GM19452 (cell line): ENCODE data around the gene DNAJB2.

Experiments
- ATAC-seq: cut with Tn5 transposase; IDR thresholded peaks from one replicate; pipeline ENCODE4 v1.9.1; 2021; ENCODE audit not compliant: unreplicated experiment

The DNAJB2 gene

DNA sequence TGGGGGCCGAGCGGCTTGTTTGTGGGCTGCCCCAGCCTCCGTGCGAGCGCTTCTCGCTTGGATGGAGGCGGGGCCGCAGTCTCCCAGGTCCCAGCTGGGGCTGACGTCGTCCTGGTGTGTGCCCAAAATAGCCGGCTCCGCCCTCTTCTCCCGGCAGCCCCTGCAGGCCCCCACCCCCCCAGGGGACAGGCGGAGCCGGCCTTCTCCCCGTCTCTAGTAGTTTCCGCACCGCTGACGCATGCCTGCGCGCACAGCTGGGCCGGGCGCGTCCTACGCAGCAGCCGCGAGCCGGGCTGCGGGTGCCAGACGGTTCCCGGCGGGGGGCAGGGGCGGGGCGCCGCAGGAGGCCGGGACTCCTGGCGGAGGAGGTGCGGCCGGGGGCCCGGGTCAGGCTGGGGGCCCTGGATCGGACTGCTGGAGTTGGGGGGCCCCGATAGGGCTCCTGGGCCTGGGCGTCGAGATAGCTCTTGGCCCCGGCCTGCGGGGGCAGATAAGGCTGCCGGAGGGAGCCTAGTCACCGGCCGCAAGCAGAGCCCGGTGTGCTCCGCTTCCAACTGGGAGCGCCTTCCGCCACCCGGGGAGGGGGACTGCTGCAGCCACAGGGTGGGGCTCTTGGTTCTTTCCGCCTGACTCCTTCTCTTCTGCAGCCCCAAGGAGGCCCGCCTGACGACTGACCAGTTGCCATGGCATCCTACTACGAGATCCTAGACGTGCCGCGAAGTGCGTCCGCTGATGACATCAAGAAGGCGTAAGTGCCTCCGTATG is at the start of gene DNAJB2:
Gene DNAJB2 (plus strand): TSS at position 216 of the 765 bp plus-strand sequence. CDS start 468 bp downstream, at position 684.
- ATAC-seq, result peak; percentile 90

DNA sequence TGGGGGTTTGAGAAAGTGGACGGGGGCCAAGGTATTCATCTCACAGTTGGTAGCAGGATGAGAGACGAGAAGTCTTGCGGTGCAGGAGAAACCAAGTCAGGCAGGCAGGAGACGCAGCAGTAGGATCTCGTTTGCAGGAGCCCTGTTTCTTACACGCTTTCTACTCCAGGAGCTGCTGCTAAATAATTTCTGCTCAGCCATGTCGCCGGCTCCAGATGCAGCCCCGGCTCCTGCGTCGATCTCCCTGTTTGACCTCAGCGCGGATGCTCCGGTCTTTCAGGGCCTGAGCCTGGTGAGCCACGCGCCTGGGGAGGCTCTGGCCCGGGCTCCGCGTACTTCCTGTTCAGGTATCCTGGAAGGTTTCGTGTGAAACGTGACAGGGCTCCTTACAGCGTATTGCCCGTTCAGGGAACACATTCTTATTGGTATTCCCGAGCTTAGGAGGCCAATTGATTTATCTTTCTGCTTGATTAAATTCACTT is 49.1 kb upstream of the DNAJB2 start:
- peak; percentile 12 for ATAC-seq

DNA sequence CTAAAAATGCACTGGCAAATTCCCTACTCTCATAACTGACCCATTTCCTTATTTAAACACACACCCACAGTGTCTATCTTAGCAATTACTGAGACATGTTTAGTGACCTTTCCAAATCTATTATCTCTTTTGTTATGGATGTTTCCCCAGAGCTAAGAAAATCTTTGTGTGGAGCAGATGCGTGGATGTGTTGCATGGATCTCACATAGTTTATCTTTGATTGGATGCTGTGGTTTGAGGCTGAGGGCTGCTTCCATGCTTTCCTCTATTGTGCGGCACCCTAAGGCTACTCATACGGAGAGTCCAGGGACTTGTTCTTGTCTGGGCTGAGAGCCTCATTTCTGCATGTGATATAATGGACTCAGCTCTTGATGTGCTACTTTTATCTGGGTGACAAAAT is 44.8 kb upstream of the DNAJB2 start:
- ATAC-seq, result no peak

DNA sequence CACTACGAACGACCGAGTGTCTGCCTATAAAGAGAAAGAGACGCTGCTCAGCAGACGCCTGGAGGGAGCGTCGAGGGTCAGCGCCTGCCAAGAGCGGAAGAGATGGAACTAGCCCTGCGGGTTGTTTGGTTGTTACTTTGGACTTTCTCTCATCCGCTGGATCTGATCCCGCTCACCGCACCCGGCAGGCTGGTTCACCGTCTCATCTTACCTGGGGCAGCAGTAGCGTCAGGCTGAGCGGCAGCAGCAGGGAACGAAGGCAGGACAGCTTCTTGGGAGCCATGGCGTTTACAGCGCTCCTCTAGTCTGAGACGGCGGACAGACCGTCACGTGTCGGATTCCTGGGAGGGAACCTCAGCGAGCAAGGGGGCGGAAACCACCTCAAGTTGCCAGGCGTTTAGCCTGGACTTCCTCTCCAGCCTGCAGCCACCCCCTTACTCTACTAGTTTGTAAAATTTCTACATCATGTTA is 35.8 kb upstream of the DNAJB2 start:
- no peak for ATAC-seq

DNA sequence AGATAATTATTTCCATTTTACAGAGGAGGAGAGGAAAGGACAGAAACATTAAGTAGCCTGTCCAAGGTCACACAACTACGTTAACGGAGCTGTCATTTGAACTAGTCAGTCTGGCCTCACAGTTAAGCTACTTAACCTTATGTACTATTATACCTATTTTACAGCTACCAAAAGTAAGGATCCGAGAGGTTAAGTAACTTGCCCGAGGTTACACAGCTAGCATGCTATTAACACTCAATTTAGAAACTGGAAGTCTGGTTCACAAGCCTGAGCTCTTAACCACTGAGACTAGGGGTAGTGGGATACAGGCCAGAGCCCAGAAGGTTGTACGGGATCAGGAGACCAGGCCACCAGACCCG is 34.4 kb upstream of the DNAJB2 start:
- ATAC-seq, result no peak

DNA sequence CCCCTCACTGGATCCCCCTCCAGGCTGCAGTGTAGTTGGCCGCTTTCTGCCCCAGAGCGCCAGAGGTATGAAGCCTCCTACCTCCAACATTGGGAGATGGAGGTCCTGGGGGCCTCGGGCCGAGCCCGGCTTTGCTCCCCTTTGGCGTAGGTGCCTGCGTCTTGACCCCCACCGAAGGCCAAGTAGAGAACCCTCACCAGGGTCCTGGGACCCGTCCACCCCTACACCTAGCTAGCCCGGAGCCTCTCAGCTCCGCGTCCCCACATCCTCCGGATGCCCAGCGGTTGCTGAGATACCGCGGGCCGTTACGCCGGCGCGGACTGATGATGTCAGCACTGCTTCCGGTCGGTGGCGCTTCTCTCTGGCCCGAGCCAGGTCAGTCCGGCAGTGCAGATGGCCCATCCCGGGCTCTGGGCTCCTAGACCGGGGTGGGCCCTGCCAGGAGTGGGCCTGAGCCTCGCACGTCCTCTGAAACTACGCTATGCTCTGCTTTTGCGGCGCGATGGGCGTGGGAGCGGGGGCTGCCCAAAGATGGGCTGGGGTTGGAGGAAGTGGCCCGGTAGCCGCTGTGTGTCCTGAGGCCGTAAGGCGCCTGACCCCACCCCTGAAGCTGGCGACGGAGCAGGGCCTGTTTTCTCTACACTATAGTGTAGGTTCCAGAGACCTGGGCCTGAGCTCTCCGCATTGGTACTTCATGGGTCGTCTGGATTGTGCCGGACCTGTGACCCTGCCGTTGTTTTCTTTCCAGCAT is 33.8 kb upstream of the DNAJB2 start, which contains the start of the genes GLB1L and STK16:
Gene GLB1L (minus strand): TSS at position 297 of the 751 bp plus-strand sequence. CDS start 1,871 bp downstream, outside the sequence.
Gene STK16 (plus strand): TSS at position 332 of the 751 bp plus-strand sequence. CDS start 521 bp downstream, outside the sequence.
- ATAC-seq, result peak; percentile 66

DNA sequence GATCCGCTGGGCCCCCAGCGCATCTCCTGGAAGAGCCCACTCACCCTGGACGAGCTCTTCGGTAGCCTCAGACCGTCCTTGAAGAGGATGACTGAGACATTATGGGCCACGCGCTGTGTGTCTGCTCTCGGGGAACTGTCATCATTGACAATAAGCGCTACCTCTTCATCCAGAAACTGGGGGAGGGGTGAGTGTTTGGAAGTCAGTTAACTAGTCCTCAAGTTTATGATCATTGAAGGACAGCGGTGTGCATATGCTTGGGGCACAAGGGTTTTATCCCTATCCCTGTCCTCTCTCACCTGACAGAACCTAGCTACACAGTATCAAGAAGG is 33.3 kb upstream of the DNAJB2 start:
- ATAC-seq, result no peak

DNA sequence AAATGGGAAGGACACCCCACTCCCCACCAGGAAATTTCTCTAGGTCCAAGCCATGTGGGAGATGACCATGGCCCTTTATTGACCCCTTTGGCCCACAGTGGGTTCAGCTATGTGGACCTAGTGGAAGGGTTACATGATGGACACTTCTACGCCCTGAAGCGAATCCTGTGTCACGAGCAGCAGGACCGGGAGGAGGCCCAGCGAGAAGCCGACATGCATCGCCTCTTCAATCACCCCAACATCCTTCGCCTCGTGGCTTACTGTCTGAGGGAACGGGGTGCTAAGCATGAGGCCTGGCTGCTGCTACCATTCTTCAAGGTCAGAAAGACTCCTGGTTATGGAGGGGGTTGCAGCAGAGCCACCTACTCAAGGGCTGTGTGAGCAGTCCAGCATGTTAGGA is 32.6 kb upstream of the DNAJB2 start:
- ATAC-seq, result no peak

DNA sequence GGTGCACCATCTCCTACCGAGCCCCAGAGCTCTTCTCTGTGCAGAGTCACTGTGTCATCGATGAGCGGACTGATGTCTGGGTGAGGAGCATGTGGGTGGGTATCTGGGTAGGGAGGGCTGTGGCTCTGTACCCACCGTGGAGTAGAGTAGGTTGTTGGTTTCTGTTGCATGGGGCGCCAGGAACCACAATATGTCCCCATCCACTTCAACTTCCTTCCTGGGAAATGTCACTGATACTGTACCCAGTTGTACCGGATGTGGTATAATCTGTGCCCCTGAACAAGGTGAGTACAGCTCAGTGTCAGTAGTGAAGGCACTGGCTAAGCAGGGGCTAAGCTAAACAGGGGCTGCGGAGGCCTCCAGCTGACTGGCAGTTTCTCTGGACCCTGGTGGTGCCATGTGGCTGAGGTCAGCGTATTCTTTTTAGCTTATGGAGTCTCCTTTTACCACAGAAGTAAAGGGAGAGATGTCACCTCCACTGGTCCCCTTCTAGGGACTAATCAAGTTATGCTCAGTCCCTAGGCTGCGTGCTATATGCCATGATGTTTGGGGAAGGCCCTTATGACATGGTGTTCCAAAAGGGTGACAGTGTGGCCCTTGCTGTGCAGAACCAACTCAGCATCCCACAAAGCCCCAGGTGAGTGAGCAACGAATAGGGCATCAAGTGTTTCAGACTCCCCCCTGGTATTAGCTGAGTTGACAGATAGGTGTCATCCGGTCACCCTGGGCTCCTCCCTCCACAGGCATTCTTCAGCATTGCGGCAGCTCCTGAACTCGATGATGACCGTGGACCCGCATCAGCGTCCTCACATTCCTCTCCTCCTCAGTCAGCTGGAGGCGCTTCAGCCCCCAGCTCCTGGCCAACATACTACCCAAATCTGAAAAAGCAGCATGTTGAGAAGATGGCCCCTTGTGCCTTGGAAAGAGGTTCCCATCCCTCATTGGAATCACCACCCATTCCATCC is 31.2 kb upstream of the DNAJB2 start:
- no peak for ATAC-seq

DNA sequence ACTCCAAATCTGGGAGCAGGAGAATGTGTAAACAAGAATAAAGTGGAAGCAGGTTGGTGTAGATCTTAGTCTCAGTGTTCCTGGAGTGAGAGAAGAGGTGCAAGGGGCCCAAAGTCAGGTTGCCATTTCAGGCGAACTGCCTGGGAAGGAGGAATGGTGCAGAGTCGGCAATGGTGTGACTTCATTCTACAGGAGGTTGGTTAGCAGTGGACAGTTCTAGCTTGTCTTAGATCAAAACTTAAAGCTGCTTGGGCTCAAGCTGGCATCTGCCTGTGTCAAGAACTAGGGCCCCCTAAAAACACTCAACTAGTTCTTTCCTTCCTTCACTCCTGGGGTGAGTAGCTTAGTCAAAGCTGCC is 30.3 kb upstream of the DNAJB2 start:
- no peak for ATAC-seq

DNA sequence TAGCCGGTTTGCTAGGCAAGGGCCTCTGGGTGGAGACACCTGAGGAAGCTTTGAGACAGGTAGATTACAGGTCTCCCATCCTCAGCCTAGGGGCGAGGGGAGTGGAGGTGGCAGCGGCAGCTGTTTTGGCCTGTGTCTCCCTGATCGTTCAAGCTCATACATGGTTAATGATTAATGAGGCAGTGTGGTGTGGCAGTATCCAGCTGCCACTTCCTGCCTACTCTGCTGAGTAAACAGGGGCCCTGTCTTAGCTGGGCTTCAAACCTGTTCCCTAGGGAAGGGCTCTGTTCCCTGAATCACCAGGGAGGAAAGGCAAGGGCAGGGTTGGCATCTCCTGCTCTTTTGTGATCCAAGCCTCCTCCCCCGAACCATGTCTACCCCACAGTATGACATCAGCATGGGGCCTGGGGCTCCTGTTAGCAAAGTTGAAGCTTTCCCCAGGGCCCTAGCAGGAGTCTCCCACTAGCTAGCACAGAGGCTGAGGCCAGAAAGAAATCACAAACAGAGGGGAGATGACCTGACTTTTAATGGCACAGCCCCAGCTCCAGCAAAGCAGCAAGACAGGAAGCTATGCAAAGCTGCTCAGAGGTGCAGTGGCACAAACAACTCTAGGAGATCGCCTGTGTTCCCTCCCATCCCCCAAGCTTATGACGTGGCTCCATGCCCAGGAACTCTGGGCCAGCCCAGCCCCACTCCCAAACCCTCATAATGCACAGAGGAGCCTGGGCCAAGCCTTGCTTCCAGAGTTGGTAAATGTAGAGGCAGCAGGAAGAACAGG is 29.8 kb upstream of the DNAJB2 start:
- peak; percentile 47 for ATAC-seq

DNA sequence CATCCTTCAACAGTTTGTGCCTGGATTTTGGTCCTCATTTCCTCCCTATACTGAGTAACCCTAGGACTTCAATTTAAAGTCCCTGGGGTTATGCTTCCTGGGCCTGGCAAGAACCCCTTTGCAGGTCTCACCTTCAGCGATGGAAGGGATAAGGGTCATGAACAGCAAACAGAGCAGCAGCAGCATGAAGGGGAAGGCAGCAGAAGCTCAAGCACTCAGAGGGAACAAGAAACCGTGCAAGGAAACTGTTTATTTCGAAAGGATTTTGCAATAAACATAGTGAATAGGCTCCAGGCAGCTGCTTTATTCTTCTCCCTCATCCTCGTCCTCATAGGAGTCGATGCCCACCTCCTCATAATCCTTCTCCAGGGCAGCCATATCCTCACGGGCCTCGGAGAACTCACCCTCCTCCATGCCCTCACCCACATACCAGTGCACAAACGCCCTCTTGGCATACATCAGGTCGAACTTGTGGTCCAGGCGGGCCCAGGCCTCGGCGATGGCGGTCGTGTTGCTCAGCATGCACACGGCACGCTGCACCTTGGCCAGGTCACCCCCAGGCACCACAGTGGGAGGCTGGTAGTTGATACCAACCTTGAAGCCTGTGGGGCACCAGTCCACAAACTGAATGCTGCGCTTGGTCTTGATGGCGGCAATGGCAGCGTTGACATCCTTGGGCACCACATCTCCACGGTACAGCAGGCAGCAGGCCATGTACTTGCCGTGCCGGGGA is 29.0 kb upstream of the DNAJB2 start:
- no peak for ATAC-seq

DNA sequence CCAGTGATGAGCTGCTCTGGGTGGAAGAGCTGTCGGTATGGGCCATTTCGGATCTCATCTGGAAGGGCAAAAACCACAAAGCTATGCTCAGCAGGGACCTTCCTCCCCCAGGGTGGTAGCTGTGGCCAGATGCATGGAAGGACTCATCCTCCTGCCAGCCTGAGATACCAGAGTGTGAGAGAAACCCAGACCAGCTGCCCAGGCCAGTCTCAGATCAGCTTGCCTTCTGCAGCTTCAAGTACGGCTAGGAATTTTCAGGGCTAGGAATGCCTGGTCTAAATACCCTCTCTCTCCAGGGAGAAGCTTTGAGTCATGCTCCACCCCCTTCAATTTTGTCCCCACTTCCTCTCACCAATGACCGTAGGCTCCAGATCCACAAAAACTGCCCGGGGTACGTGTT is 27.5 kb upstream of the DNAJB2 start:
- ATAC-seq, result no peak

DNA sequence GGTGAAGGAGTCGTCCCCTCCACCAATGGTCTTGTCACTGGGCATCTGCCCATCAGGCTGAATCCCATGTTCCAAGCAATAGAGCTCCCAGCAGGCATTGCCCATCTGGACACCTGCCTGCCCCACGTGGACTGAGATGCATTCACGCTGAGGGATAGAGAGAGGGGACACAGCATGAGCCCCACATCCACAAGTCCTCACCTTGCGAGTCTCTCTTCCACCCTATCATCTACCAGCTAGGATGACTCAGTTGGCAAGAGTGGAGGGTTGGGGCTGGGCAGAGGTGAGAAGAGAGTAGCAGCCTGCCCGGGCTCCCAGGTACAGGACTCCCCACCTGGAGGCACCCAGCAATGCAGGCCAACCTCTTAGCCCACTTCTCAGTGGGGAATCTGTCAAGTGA is 27.1 kb upstream of the DNAJB2 start:
- ATAC-seq, result no peak

DNA sequence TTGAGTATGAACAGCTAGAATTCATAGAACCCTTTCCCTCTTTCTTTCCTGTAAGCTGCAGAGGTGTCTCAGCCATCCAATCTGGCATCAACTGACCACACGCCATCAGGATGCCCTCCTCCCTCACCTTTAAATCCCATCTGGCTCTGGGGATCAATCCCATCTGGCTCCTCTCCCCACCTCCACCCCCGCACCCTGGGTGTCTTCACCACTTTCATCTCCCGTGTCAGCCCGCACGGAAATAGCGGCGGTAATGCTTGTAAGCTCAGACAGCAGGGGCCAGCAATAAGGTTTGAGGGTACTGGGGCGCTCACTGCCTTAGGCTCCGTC is 26.6 kb upstream of the DNAJB2 start:
- ATAC-seq, result no peak

DNA sequence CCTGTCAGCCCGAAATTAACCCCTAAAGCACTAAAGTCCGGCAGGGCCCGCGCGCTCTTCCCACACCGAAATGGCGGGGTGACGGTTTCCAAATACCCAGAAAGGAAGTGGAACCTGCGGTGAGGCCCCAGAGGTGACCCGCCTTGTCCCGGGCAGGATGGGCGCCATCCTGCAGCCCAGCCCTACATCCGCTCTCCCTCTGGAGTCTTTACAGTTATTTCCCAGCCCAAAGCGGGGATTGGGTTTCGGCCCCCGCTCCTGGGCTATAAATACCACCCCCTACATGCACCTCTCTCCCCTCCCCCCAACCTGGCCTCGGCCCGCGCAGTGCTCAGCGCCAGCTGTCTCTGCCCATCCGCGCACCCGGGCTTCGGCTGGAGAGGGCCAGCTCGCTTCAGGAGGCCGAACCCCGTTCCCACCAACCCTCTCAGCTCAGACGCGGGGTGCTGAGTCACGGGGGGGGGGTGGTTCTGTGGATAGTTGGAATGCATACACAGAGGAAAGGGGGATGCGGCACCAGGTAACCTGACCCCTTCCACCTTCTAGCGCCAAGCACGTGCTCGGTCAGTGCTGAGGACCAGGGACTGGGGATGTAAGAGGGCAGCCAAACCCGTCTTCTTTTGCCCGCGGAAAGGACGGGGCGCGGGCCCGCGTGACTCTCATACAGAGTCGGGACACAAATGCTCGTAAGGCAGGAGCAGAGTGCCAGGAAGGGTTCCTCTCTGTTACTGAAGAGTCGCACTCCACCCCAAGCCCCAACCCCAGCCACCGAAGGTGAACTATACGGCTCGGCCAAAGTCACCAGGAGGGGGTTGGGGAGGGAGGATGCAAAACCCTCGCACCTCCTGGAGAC is 26.0 kb upstream of the DNAJB2 start, which contains the start of gene TUBA4B:
Gene TUBA4B (plus strand): TSS at position 344 of the 853 bp plus-strand sequence. CDS start 165 bp downstream, at position 509.
- peak; percentile 2 for ATAC-seq

DNA sequence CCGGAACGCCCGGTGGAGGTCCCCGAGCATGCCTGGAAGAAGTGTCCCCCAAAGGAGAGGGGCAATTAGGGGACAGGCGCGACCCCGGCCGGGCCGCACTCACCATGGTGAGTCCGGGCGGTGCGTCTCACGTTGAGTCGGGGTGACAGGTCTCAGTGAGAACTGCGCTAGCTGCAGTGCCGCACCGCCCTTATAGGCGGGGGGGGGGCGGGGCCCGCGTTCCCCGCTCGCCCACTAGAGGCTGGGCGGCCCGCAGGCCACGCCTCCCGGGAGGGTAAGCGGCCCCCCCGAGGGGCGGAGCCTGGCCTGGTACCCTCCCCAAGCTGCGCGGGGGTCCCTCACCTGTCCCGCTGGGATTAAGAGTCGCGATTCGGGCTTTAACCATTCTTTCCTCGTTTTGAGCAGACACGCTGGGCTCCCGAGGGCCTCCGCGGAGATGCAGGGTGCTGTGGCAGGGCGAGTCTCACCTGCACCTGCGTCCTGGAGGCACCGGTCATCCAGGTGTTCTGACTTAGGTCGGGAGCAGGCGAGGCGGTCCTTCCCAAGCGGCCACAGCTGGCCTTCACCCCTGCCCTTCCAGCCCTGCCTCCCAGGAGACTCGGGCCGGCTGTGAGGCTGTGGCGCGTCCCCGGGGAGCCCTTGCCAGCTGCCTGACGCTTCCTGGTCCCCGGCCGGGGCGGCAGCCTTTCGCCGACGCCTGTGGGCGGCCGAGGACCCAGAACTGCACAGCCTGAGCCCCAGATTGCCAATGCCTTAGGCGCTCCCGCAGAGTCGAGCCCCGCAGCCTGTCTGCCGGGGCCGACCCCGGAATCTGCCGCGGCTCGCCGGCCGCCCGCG is 25.2 kb upstream of the DNAJB2 start, which contains the start of gene TUBA4A:
Gene TUBA4A (minus strand): TSS at position 166 of the 837 bp plus-strand sequence. CDS start 60 bp downstream, at position 106.
- ATAC-seq, result peak; percentile 42
